Stimulated activated CD4-positive, alpha-beta T cell treated with anti-CD3 and anti-CD28 coated beads, Interleukin-2, amount 100 ng/mL, for 4 hours (primary cell): ENCODE measurements around the gene FUT7.

Experiments used
- DNase-seq: peaks from one replicate; pipeline ENCODE4 v3.0.0-alpha.2; 2020; ENCODE audit warnings: low read depth

Gene FUT7

DNA sequence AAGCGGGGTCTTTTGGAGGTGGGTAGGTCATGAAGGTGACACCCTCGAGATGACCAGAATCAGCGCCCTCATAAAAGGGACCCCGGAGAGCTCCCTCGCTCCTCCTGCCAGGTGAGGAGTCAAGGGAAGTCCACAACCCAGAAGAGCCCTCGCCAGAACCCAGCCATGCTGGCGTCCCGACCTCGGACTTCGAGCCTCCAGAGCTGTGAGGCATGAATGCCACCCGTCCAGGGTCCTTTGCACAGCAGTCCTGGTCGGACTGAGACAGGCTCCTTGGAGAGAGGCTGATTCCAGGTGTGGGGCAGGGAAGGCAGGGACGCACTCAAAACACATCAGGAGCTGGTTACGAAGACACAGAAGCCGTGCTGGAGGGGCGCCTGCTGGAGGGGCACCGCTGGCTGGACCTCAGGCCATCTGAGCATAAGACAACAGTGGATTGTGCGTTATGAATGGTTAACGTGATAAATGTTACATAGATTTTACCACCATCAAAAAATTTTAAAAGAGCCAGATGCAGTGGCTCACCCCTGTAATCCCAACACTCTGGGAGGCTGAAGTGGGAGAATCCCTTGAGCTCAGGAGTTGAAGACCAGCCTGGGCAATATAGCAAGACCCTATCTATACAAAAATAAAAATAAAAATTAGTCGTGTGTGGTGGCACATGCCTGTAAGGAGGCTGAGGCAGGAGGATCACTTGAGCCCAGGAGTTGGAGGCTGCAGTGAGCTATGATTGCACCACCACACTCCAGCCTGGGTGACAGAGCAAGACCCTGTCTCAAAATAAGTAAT is 29.8 kb downstream of the FUT7 start:
- no peak for DNase-seq

- DNase-seq = no peak
Observed at GRCh38 chr9:137000177-137000930, 31.5 kb downstream of the FUT7 start.

DNA sequence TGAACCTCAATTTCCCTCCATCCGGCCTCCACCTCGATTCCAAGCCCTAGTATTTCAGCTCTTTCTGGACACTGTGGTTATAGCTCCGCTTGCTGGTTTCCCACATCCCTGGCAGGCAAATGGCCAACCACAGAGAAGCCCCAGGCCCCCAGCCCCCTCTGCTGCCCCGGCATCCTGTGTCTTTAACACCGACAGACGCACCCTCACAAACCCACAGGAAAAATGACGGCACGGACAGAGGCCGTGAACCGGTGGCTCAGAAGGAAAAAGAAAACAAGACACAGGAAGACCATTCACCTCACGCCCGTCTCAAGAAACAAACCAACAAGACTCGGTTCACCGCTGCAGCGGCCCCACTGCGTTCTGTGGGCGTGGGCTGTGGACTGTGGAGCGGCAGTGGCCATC is 34.1 kb downstream of the FUT7 start:
- no peak for DNase-seq

DNA sequence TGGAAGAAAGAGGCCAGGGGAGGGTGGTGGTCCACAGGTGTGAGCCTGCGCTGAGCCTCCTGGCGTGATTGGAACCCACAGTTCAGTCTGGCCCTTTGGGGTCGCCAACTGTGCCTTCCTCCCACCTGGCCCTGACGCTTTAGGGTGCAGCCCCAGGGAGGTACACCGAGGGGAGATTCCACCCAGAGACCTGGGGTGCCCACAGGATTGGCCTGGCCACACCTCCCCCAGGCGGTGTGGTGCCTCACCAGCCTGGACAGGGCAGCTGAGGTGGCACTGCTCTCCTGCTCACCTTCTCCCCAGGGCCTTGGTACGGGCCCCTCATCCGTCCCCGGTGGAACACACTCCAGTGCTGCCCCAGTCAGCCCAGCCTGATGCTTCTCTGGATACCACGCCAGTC is 34.5 kb downstream of the FUT7 start:
- DNase-seq = no peak

- DNase-seq = no peak
Observed at GRCh38 chr9:136996361-136997292, 35.3 kb downstream of the FUT7 start, which contains the start of gene CLIC3. Gene CLIC3 (minus strand): TSS chr9:136996568. CDS start chr9:136996543, 25 bp downstream.

- no peak for DNase-seq
Observed at GRCh38 chr9:136995772-136996311, 36.0 kb downstream of the FUT7 start.

- DNase-seq = no peak
Observed at GRCh38 chr9:136995362-136995761, 36.5 kb downstream of the FUT7 start.

DNA sequence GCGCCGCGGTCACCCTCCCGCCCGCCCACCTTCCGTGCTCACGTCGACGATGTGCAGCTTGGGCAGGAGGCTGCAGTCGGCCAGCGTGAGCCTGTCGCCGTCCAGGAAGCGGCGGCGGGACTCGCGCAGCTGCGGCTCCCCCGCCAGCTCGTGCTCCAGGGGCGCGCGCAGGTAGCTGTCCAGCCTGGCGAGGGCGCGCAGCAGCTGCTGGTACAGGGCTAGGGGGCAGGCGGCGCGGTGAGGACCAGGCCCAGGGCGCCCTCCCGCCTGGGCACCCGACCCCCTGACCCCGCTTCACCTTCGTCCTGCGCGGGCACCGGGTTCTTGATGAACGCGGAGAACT is 37.0 kb downstream of the FUT7 start:
- DNase-seq = no peak

- DNase-seq = no peak
Observed at GRCh38 chr9:136994180-136994887, 37.6 kb downstream of the FUT7 start.

DNA sequence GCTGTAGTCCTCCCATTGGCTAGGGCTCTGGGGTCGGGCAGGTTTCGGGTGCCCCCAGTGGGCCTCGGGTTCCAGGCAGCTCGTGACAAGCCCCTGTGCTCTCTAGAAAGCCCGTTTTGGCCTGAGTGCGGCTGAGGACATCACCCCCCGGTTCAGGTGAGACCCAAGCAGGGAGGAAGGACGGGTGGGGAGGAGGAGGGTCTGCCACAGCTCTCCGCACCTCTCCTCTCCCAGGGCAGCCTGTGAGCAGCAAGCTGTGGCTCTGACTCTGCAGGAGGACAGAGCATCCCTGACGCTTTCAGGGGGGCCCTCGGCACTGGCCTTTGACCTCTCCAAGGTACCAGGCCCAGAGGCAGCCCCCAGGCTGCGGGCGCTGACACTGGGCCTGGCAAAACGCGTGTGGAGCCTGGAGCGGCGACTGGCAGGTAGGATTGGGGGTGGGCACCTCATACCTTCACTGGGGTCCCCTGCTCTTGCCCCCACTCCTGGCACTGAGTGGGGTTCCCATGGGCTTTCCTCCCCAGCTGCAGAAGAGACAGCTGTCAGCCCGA is 39.0 kb downstream of the FUT7 start:
- no peak for DNase-seq

DNA sequence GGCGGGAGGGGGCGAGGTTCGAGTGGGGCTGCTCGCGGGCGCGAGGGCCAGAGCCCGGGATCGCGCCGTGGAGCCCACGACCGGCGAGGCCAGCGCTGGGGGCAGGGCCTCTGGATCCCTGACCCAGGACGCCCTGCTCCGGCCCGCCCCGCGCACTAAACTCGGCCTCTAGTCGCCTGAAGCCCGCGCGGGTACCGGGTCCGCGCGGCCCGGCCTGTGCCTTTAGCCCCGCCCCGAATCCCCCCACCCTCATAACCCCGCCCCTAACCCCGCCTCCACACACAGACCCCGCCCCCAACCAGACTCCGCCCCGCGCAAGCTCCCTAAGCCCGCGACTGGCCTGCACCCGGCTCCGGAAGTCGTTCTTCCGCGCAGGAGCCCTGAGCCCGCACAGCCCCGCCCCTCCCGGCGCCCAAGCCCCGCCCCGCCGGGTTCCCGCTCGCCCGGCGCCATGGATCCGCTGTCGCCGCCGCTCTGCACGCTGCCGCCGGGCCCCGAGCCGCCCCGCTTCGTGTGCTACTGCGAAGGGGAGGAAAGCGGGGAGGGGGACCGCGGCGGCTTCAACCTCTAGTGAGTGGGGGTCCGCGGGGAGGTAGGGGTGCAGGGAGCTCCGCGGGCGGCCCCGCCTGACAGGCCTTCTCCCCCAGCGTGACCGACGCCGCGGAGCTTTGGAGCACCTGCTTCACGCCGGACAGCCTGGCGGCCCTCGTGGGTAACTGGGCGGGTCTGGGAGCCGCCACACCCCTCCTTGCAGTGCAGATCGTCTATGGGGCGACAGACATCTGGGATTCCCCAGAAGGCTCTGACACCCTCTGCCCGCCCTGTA is 39.7 kb downstream of the FUT7 start, which contains the start of gene PAXX:
Gene PAXX, plus strand, starts transcription at position 430 of the 826 bp plus-strand sequence. Its CDS starts 22 bp downstream, at position 452.
- peak; percentile 89 for DNase-seq

GRCh38 chr9:136990242-136990911 is 41.5 kb downstream of the FUT7 start:
- no peak for DNase-seq

DNA sequence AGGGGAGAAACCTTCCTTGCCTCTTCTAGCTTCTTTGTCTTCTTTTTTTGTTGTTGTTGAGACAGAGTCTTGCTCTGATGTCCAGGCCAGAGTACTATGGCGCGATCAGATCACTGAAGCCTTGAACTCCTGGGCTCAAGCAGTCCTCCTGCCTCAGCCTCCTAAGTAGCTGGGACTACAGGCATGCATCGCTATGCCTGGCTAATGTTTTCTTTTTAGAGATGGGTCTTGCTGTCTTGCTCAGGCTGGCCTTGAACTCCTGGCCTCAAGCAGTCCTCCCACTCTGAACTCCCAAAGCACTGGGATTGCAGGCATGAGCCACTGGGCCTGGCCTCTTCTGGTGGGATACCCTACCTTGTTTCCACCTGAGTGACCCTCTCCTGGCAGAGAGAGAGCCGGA is 43.0 kb downstream of the FUT7 start:
- no peak for DNase-seq

DNA sequence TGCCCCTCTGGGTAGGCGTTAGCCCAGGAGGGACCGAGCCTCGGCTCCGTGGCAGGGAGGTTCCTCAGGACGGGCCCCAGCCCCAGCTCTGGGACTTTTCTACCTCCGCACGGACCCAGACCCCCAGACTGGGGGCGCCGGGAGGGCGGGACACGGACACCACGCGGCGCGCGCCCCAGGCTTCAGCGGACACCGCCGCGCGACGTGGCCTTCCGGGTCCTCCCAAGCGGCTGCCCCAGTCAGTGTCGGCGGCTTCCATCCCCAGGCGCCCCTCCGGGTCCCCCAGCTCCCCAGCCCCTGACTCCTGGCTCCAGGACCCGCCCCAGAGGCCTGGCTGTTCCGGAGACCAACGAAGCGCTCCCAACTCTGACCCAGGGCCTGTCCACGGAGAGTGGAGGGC is 46.0 kb downstream of the FUT7 start:
- DNase-seq = no peak

DNA sequence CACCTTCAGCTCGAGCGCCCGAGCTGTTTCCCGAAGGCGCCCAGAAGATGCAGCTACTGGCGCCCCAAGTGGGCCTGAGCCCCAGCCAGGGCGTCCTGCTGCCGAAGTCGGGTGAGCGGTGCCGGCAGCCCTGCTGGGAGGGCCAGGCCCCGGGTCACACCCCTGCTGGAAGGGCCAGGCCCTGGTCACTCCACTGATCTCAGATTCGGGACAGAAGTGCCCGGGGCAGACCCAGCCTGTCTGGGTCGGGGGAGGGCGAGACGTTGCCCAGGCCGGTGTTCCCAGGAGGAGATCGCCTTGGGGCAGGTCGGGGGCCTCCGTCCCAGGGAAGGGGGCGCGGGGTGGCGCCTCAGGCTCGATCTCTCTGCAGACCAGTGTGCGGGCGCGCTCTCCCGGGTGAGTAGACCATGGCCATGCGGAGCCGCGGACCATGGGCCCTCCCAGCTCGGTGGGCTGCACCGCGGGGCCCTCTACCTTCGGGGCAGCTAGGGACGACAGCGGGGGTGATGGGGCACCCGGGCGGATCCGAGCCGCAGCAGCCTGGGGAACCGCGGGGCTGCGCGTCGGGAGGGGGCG is 46.8 kb downstream of the FUT7 start:
- no peak for DNase-seq

DNA sequence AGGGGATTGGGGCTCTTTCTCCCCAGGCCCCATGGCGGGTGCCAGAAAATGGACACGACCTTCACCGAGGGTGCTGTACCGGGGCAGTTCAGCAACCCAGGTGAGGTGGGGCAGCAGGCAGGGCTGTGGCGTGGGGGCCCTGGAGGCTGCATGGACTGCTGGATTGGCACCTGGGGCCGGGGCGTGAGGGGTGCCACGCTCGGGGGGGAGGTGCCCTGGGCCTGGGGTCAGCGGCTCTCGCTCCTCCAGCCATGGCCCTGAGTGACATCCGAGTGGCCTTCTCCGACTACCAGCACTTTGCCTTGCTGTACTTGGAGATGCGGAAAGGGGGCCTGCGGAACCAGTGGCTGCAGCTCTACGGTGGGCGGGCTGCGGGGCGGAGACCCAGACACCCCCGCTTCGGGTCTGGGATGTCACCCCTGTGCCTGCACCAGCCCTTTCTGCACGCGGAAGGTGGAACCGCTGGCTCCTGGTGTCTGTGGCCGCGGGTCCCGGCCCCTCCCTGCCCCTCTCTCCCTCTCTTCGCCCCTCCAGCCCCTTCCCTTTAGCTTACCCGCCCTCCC is 47.3 kb downstream of the FUT7 start:
- DNase-seq = no peak

DNA sequence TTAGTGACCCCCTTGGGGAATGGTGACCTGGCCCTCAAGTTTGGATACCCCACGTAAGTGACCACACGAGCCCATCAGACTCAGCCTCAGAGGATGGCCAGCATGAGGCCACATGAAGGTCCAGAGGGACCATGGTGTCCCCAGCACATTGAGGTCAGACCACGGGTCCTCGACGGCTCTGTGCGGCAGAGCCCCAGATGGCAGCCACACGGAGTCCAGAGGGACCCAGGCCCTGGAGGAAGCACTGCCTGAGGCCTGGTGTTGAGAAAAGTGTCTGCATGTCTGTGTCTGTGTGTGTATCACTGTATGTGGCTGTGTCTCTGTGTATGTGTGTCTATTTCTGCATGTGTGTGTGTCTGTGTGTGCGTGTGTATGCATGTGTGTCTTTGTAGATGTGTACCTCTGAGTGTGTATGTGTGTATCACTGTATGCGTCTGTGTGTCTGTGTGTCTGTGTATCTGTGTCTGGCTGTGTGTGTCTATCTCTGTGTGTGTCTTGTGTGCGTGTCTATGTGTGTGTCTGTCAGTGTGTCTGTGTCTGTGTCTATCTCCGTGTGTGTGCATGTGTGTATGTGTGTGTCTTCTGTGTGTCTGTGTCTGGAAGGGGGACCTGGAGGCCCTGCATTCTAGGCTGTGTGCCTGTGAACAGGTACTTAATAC is 48.1 kb downstream of the FUT7 start:
- DNase-seq = no peak

DNA sequence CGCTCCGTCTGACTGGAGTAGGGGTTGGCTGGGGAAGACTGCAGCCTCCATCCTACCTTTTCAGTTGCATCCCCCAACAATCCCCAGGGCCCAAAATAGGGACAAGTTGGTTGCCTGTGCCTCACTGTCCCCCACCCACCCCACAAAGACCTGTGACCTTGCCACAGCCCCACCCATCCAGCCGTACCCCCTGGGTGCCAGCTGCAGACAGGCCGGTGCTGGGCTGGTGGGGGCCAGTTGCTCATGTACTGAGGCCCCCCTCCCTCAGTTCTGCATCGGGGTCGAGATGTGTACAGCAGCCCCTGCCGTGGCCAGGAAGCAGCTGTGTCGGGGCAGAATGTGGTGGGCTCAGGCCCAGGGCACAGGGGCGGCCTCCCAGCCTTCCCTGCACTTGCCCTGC is 48.7 kb downstream of the FUT7 start:
- DNase-seq = no peak
